ELR (cell line): ENCODE results near the gene POGK.
A peak's percentile ranks its signal among the peaks of the same experiment; 100 is the strongest.
"Not testable (repeated sequence)": the region's sequence is repeated elsewhere in the genome, so short reads cannot be mapped to it uniquely, and the experiment has no call there.

Experiments used
- DNase-seq: peaks from one replicate; pipeline ENCODE4 v3.0.0-alpha.2; 2015; ENCODE audit warnings: low read depth

Gene POGK

GRCh38 chr1:166857995-166858394, 18.7 kb downstream of the POGK start:
- DNase-seq: no peak

GRCh38 chr1:166858726-166859419, 19.6 kb downstream of the POGK start:
- no peak for DNase-seq

GRCh38 chr1:166859597-166859996, 20.3 kb downstream of the POGK start:
- DNase-seq: no peak

GRCh38 chr1:166865926-166866325, 26.7 kb downstream of the POGK start:
- no peak for DNase-seq

- DNase-seq: no peak
These were observed 29.4 kb downstream of the POGK start for GRCh38 chr1:166868639-166869038.

GRCh38 chr1:166869318-166870099, 30.2 kb downstream of the POGK start:
- no peak for DNase-seq

GRCh38 chr1:166870584-166870983, 31.3 kb downstream of the POGK start:
- no peak for DNase-seq

GRCh38 chr1:166874464-166874863, 35.2 kb downstream of the POGK start:
- no peak for DNase-seq

- no peak for DNase-seq
These were observed 36.0 kb downstream of the POGK start for GRCh38 chr1:166875302-166875733.

GRCh38 chr1:166875734-166876539, 36.7 kb downstream of the POGK start, which contains the start of gene TADA1:
TSS of gene TADA1 (minus strand) at chr1:166876264. CDS start at chr1:166876233, 31 bp downstream.
- DNase-seq: peak; percentile 98

- no peak for DNase-seq
These were observed 37.2 kb downstream of the POGK start for GRCh38 chr1:166876540-166876838.

GRCh38 chr1:166878173-166878917, 39.1 kb downstream of the POGK start:
- DNase-seq: not testable (repeated sequence)

GRCh38 chr1:166882893-166883292, 43.6 kb downstream of the POGK start:
- DNase-seq: no peak

- DNase-seq: peak; percentile 23
These were observed 44.9 kb downstream of the POGK start for GRCh38 chr1:166884040-166884642.

- no peak for DNase-seq
These were observed 45.7 kb downstream of the POGK start for GRCh38 chr1:166884971-166885370.

GRCh38 chr1:166888373-166889111, 49.3 kb downstream of the POGK start:
- DNase-seq: no peak

GRCh38 chr1:166889776-166890175, 50.5 kb downstream of the POGK start:
- no peak for DNase-seq

GRCh38 chr1:166895766-166896165, 56.5 kb downstream of the POGK start:
- DNase-seq: no peak

- DNase-seq: no peak
These were observed 60.5 kb downstream of the POGK start for GRCh38 chr1:166899769-166900168.

GRCh38 chr1:166900987-166901386, 61.7 kb downstream of the POGK start:
- DNase-seq: no peak

GRCh38 chr1:166902279-166902678, 63.0 kb downstream of the POGK start:
- DNase-seq: peak; percentile 68
